MM.1S (cell line): ENCODE data around the gene GABRG3.

Source experiments
- DNase-seq: peaks from one replicate; pipeline ENCODE4 v3.0.0-alpha.2; 2015
- H2AFZ ChIP-seq: fragments of 300-600 bp; sonication (generic); 2 replicates; pipeline ENCODE4 v1.6.0; 2016; ENCODE audit warnings: antibody characterized with exemption, low read length
- H3F3A ChIP-seq: fragments of 300-600 bp; sonication (generic); 2 replicates; pipeline ENCODE4 v1.6.1; 2016; ENCODE audit warnings: mild to moderate bottlenecking, antibody characterized with exemption, low read length, moderate library complexity, mixed read lengths; ENCODE audit not compliant: insufficient read depth
- H3K27ac ChIP-seq: fragments of 300-600 bp; sonication (generic); 2 replicates; pipeline ENCODE4 v1.5.1; 2016; ENCODE audit warnings: mild to moderate bottlenecking, low read length
- H3K27me3 ChIP-seq: fragments of 300-600 bp; sonication (generic); replicated peaks from 2 replicates; pipeline ENCODE4 v1.6.0; 2016; ENCODE audit warnings: low read length; ENCODE audit not compliant: insufficient read depth
- H3K36me3 ChIP-seq: fragments of 300-600 bp; sonication (generic); replicated peaks from 2 replicates; pipeline ENCODE4 v1.6.1; 2016; ENCODE audit warnings: mild to moderate bottlenecking, low read length, mixed read lengths; ENCODE audit not compliant: insufficient read depth
- H3K4me1 ChIP-seq: fragments of 300-600 bp; sonication (generic); 2 replicates; pipeline ENCODE4 v1.6.1; 2016; ENCODE audit warnings: low read length, mixed read lengths
- H3K4me2 ChIP-seq: fragments of 300-600 bp; sonication (generic); 2 replicates; pipeline ENCODE4 v1.6.0; 2016; ENCODE audit warnings: low read depth, low read length
- H3K4me3 ChIP-seq: fragments of 300-600 bp; sonication (generic); 2 replicates; pipeline ENCODE4 v1.5.1; 2016; ENCODE audit warnings: low read length, mixed read lengths
- H3K79me2 ChIP-seq: fragments of 300-600 bp; sonication (generic); 2 replicates; pipeline ENCODE4 v1.6.1; 2016; ENCODE audit warnings: mixed run types, low read length, mixed read lengths
- H3K9ac ChIP-seq: fragments of 300-600 bp; sonication (generic); 2 replicates; pipeline ENCODE4 v1.6.1; 2016; ENCODE audit warnings: low read length, mixed read lengths
- H3K9me2 ChIP-seq: fragments of 300-600 bp; sonication (generic); replicated peaks from 2 replicates; pipeline ENCODE4 v1.6.1; 2016; ENCODE audit warnings: mild to moderate bottlenecking, low read length, mixed read lengths; ENCODE audit not compliant: insufficient read depth
- H3K9me3 ChIP-seq: fragments of 300-600 bp; sonication (generic); replicated peaks from 2 replicates; pipeline ENCODE4 v1.6.1; 2016; ENCODE audit warnings: mild to moderate bottlenecking, low read length, mixed read lengths; ENCODE audit not compliant: insufficient read depth
- H4K20me1 ChIP-seq: fragments of 300-600 bp; sonication (generic); 2 replicates; pipeline ENCODE4 v1.6.1; 2016; ENCODE audit warnings: mild to moderate bottlenecking, low read length, moderate library complexity, mixed read lengths; ENCODE audit not compliant: insufficient read depth
- CTCF ChIP-seq: fragments of 300-600 bp; sonication (generic); IDR thresholded peaks from 2 replicates; pipeline ENCODE4 v1.5.1; 2016; ENCODE audit warnings: antibody characterized with exemption, low read length, mixed read lengths
- EZH2 ChIP-seq: fragments of 300-600 bp; sonication (generic); optimal IDR thresholded peaks from 2 replicates; pipeline ENCODE3; 2017; ENCODE audit warnings: low read depth, mild to moderate bottlenecking, antibody characterized with exemption, low read length, mixed read lengths
- EZH2phosphoT487 ChIP-seq: fragments of 300-600 bp; sonication (generic); IDR thresholded peaks from 2 replicates; pipeline ENCODE4 v1.6.1; 2018; ENCODE audit warnings: antibody characterized with exemption, low read length

The GABRG3 gene

DNA sequence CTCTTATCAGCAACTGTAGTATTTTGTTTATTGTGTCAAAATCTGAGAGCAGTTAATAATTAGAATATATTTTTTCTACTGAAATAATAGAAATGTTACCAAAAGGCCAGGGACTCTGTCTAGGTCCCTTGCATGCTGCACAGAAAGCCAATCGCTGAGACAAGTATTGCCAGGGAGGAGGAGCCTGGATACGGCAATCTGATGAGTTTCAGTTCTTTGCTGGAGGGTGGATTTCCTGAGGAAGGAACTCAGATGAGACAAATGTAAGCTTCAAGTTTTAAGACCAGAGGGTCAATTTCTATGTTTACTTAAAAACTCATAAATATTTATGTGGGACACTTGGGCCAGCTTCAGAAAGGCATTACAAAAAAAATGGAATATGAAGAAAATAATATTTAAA lies 252.2 kb downstream of the GABRG3 start:
- no peaks in the 10 kb centered on the region for H3K4me1 ChIP-seq
- no peaks in the 10 kb centered on the region for H3K9me3 ChIP-seq
- H3K4me3 ChIP-seq = no peak overlapping the region
- no peak overlapping the region for H2AFZ ChIP-seq
- H3K27me3 ChIP-seq = no peaks in the 10 kb centered on the region
- no peak overlapping the region for H3K27ac ChIP-seq
- no peaks in the 10 kb centered on the region for H3K79me2 ChIP-seq
- H3F3A ChIP-seq = no peaks in the 10 kb centered on the region
- no peak overlapping the region for H3K4me2 ChIP-seq
- H4K20me1 ChIP-seq = no peaks in the 10 kb centered on the region
- H3K9me2 ChIP-seq = no peaks in the 10 kb centered on the region
- H3K36me3 ChIP-seq = no peaks in the 10 kb centered on the region
- H3K9ac ChIP-seq = no peak overlapping the region
- TF ChIP-seq EZH2phosphoT487 = no peak
- TF ChIP-seq CTCF = no peak
- no peak for TF ChIP-seq EZH2
- DNase-seq = no peak

DNA sequence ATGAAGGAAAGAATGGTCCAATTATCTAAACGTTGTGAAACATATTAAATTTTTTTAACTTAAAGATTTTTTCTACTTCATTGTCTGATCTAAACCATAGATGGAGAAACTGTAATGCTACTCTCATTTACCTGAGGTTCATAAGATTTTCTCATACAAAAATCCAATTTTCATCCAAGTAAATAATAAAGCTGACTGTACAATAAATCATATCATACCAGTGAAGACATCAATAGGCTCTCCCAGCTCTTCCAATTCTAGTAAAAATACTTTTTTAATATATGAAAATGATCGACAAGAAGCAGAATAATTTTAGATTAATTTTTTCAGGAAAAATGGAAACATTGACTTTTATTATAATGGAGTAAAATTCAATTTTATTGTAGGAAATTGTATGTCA lies 260.8 kb downstream of the GABRG3 start:
- H3K4me2 ChIP-seq = no peak overlapping the region
- H3F3A ChIP-seq = no peaks in the 10 kb centered on the region
- H3K27me3 ChIP-seq = no peaks in the 10 kb centered on the region
- no peak for DNase-seq
- no peak overlapping the region for H3K9ac ChIP-seq
- no peak overlapping the region for H2AFZ ChIP-seq
- no peaks in the 10 kb centered on the region for H3K36me3 ChIP-seq
- H3K4me3 ChIP-seq = no peak overlapping the region
- no peak for TF ChIP-seq EZH2
- no peak for TF ChIP-seq CTCF
- TF ChIP-seq EZH2phosphoT487 = no peak
- H3K79me2 ChIP-seq = no peaks in the 10 kb centered on the region
- H3K27ac ChIP-seq = no peak overlapping the region
- no peaks in the 10 kb centered on the region for H3K4me1 ChIP-seq
- H3K9me3 ChIP-seq = no peaks in the 10 kb centered on the region
- no peaks in the 10 kb centered on the region for H4K20me1 ChIP-seq
- H3K9me2 ChIP-seq = no peaks in the 10 kb centered on the region

- Histone ChIP-seq H3K27me3 (no peaks in the 10 kb centered on the region), H3K36me3 (no peaks in the 10 kb centered on the region), H3K4me1 (no peaks in the 10 kb centered on the region), H3K4me3 (no peak overlapping the region), H3F3A (no peaks in the 10 kb centered on the region), H3K27ac (no peak overlapping the region), H3K79me2 (no peaks in the 10 kb centered on the region), H2AFZ (no peak overlapping the region), H3K9me2 (no peaks in the 10 kb centered on the region), H4K20me1 (no peaks in the 10 kb centered on the region), H3K9me3 (no peaks in the 10 kb centered on the region), H3K9ac (no peak overlapping the region), H3K4me2 (no peak overlapping the region)
- no peak for DNase-seq
- TF ChIP-seq CTCF (no peak), EZH2 (no peak), EZH2phosphoT487 (no peak)
These were observed 261.9 kb downstream of the GABRG3 start for GRCh38 chr15:27232876-27233275.
